OCI-LY1 (cell line): ENCODE results near the gene ZNF770.

Source experiments
- H2AFZ ChIP-seq: fragments of 200-600 bp; sonication (generic), shearing (Covaris generic); 2 replicates; pipeline ENCODE4 v1.6.0; 2014; ENCODE audit warnings: antibody characterized with exemption, mild to moderate bottlenecking, low read length
- H3F3A ChIP-seq: fragments of 200-600 bp; sonication (generic), shearing (Covaris generic); 2 replicates; pipeline ENCODE4 v1.6.0; 2014; ENCODE audit warnings: mild to moderate bottlenecking, antibody characterized with exemption, low read length, moderate library complexity; ENCODE audit not compliant: insufficient read depth
- H3K27ac ChIP-seq: fragments of 200-600 bp; sonication (generic); 2 replicates; pipeline ENCODE4 v1.5.1; 2014; ENCODE audit warnings: low read length, mixed run types, mild to moderate bottlenecking, low read depth; ENCODE audit not compliant: poor library complexity, severe bottlenecking
- H3K27me3 ChIP-seq: fragments of 200-600 bp; sonication (generic); 2 replicates; pipeline ENCODE4 v1.6.0; 2014; ENCODE audit warnings: antibody characterized with exemption, mild to moderate bottlenecking, low read length, moderate library complexity; ENCODE audit not compliant: insufficient read depth
- H3K36me3 ChIP-seq: fragments of 200-600 bp; sonication (generic); 2 replicates; pipeline ENCODE4 v1.6.1; 2014; ENCODE audit warnings: mild to moderate bottlenecking, antibody characterized with exemption, low read length, moderate library complexity, mixed read lengths; ENCODE audit not compliant: insufficient read depth
- H3K4me1 ChIP-seq: fragments of 200-600 bp; sonication (generic); 2 replicates; pipeline ENCODE4 v1.5.1; 2014; ENCODE audit warnings: mild to moderate bottlenecking, low read length, moderate library complexity; ENCODE audit not compliant: insufficient read depth, severe bottlenecking
- H3K4me2 ChIP-seq: fragments of 200-600 bp; sonication (generic), shearing (Covaris generic); 2 replicates; pipeline ENCODE4 v1.6.1; 2014; ENCODE audit warnings: low read length
- H3K4me3 ChIP-seq: fragments of 200-600 bp; sonication (generic); 2 replicates; pipeline ENCODE4 v1.5.1; 2014; ENCODE audit warnings: low read length, low read depth, mild to moderate bottlenecking, mixed read lengths; ENCODE audit not compliant: poor library complexity, severe bottlenecking
- H3K79me2 ChIP-seq: fragments of 200-600 bp; shearing (Covaris generic); 2 replicates; pipeline ENCODE4 v1.6.1; 2016; ENCODE audit warnings: mixed run types, low read length, mixed read lengths; ENCODE audit not compliant: insufficient read depth
- H3K9ac ChIP-seq: fragments of 200-600 bp; sonication (generic), shearing (Covaris generic); 2 replicates; pipeline ENCODE4 v1.6.1; 2014; ENCODE audit warnings: mild to moderate bottlenecking, low read length, mixed read lengths
- H3K9me2 ChIP-seq: fragments of 200-600 bp; sonication (generic), shearing (Covaris generic); 2 replicates; pipeline ENCODE4 v1.6.1; 2014; ENCODE audit warnings: low read depth, mild to moderate bottlenecking, low read length, mixed read lengths
- H3K9me3 ChIP-seq: fragments of 200-600 bp; shearing (Covaris generic); 2 replicates; pipeline ENCODE4 v1.6.1; 2014; ENCODE audit warnings: low read length, mixed read lengths
- H4K20me1 ChIP-seq: fragments of 200-600 bp; sonication (generic), shearing (Covaris generic); 2 replicates; pipeline ENCODE4 v1.6.0; 2016; ENCODE audit warnings: mild to moderate bottlenecking, low read length; ENCODE audit not compliant: insufficient read depth
- EZH2 ChIP-seq: fragments of 200-600 bp; sonication (generic), shearing (Covaris generic); IDR thresholded peaks from 2 replicates; pipeline ENCODE4 v1.8.0; 2017; ENCODE audit warnings: borderline replicate concordance, mixed run types, mild to moderate bottlenecking, antibody characterized with exemption, low read length, moderate library complexity, mixed read lengths
- TF ChIP-seq, protein P1 (sequence below): fragments of 200-600 bp; sonication (generic), shearing (Covaris generic); IDR thresholded peaks from 2 replicates; pipeline ENCODE4 v1.5.1; 2017; ENCODE audit warnings: mild to moderate bottlenecking, antibody characterized with exemption, low read length, moderate library complexity, mixed read lengths

Gene ZNF770

DNA sequence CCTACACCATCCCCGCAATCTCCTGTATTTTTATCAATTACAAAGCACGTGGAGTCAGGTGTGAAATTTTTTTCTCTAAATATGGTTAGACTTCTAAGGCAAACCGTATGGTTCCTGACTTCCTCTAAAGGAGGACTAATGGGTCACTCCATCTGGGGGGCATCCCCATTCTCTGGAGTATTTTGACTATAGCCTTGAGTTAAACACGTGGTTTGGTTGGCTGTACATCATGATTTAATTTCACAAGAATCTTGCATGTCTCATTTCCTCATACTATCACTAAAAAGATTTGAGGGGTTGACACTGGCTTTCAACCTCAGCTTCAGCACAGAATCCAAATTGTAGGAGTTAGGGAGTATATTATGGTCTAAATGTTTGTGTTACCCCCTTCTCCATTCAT lies 25.3 kb upstream of the ZNF770 start:
- Histone ChIP-seq H4K20me1 (no peaks in the 10 kb centered on the region), H3K27ac (no peak overlapping the region), H3K4me3 (no peak overlapping the region), H3F3A (no peaks in the 10 kb centered on the region), H3K9ac (no peak overlapping the region), H3K4me2 (no peak overlapping the region), H3K4me1 (no peaks in the 10 kb centered on the region), H2AFZ (no peak overlapping the region), H3K9me2 (no peaks in the 10 kb centered on the region), H3K9me3 (no peaks in the 10 kb centered on the region), H3K79me2 (no peaks in the 10 kb centered on the region), H3K36me3 (no peaks in the 10 kb centered on the region), H3K27me3 (no peaks in the 10 kb centered on the region)
- no peak for TF ChIP-seq EZH2
- TF ChIP-seq, protein P1, sequence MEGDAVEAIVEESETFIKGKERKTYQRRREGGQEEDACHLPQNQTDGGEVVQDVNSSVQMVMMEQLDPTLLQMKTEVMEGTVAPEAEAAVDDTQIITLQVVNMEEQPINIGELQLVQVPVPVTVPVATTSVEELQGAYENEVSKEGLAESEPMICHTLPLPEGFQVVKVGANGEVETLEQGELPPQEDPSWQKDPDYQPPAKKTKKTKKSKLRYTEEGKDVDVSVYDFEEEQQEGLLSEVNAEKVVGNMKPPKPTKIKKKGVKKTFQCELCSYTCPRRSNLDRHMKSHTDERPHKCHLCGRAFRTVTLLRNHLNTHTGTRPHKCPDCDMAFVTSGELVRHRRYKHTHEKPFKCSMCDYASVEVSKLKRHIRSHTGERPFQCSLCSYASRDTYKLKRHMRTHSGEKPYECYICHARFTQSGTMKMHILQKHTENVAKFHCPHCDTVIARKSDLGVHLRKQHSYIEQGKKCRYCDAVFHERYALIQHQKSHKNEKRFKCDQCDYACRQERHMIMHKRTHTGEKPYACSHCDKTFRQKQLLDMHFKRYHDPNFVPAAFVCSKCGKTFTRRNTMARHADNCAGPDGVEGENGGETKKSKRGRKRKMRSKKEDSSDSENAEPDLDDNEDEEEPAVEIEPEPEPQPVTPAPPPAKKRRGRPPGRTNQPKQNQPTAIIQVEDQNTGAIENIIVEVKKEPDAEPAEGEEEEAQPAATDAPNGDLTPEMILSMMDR = no peak

DNA sequence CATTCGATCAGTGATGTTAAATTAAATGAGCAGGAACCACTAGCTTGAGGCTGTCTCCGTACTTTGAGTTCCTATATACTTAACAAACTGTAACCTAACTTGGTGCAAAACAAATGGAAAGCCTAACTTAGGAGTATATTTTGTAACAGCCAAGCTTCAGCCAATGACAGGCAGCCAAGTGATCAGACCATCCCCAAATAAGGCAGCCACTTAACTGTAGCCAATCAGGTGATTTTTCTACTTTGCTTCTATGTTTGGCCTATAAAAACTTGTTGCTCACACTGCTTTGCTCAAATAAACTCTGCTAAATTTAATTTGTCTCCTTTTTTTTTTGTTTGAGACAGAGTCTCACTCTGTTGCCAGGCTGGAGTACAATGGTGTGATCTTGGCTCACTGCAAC lies 19.3 kb upstream of the ZNF770 start:
- TF ChIP-seq, protein P1 = no peak
- no peak for TF ChIP-seq EZH2

DNA sequence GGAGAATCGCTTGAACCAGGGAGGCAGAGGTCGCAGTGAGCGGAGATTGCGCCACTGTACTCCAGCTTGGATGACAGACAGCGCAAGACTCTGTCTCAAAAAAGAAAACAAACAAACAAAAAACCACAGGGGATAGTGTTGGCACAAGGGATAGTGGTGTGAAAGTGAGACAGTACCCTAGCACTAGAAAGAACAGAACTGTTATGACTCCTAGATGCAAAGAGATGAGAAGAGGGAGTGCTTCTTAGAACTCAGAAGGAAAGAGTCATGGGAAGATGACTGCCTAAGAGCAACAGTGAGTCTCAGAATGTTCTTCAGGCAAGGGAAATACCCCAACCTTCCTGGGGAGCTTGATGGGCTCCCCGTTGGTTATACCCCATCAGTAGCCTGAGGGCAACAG lies 17.8 kb upstream of the ZNF770 start:
- no peaks in the 10 kb centered on the region for H3K79me2 ChIP-seq
- no peaks in the 10 kb centered on the region for H4K20me1 ChIP-seq
- no peak overlapping the region for H3K4me3 ChIP-seq
- H3K27me3 ChIP-seq = no peaks in the 10 kb centered on the region
- no peaks in the 10 kb centered on the region for H3K9me3 ChIP-seq
- H3K4me2 ChIP-seq = no peak overlapping the region
- no peaks in the 10 kb centered on the region for H3F3A ChIP-seq
- TF ChIP-seq, protein P1 = no peak
- no peak for TF ChIP-seq EZH2
- H3K27ac ChIP-seq = no peak overlapping the region
- no peak overlapping the region for H3K9ac ChIP-seq
- no peaks in the 10 kb centered on the region for H3K9me2 ChIP-seq
- no peaks in the 10 kb centered on the region for H3K36me3 ChIP-seq
- peaks cover 5% of the 10 kb centered on the region for H3K4me1 ChIP-seq
- no peak overlapping the region for H2AFZ ChIP-seq

More for the DNA sequence above, 19.3 kb upstream of the ZNF770 start:
- Histone ChIP-seq H3K79me2 (no peaks in the 10 kb centered on the region), H3K9me3 (no peaks in the 10 kb centered on the region), H3K4me2 (no peak overlapping the region), H3K27ac (no peak overlapping the region), H3K9ac (no peak overlapping the region), H3K4me1 (peaks cover 5% of the 10 kb centered on the region), H3K9me2 (no peaks in the 10 kb centered on the region), H3F3A (no peaks in the 10 kb centered on the region), H3K4me3 (no peak overlapping the region), H2AFZ (no peak overlapping the region), H4K20me1 (no peaks in the 10 kb centered on the region), H3K36me3 (no peaks in the 10 kb centered on the region), H3K27me3 (no peaks in the 10 kb centered on the region)
